Measurements from ENCODE around the gene HUS1.
A peak's percentile ranks its signal among the peaks of the same experiment; 100 is the strongest.
"Not testable (repeated sequence)": the region's sequence is repeated elsewhere in the genome, so short reads cannot be mapped to it uniquely, and the experiment has no call there.

The HUS1 gene

DNA sequence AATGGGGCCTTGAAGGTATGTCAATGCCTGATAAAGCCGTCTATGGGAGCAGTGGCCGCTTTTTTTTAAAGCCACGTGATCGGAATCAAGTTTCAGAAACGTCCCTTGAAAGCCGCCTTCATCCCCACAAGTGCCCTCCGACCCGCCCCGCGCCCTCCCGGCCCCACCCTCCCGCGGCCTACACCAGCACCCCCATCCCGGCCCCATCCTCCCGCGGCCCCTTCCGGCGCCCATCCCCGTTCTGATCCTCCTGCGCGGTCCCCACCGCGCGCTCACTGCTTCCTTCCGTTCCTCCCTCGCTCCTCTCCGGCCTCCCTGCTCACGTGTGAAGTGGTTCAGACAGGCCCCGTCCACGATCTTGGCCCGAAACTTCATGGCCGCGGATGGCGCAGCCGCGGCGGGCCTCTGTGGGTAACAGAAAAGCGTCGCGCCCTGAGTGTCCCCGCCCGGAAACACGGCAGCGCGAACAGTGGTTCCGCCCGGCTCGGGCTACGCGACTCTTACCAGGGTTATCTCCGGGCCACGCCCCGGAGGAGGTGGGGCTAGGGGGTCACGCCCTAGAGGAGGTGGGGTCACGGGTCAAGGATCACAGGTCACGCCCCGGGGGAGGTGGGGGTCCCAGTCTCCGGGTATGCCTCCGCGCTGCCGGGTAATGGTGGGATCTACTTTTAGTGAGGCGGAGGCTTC, at the start of gene HUS1:
HUS1 (minus strand) TSS at position 471 of the 687 bp plus-strand sequence; CDS start at position 375, 96 bp downstream.
- DNase-seq (ENCODE audit: low spot score): peak; percentile 97

DNA sequence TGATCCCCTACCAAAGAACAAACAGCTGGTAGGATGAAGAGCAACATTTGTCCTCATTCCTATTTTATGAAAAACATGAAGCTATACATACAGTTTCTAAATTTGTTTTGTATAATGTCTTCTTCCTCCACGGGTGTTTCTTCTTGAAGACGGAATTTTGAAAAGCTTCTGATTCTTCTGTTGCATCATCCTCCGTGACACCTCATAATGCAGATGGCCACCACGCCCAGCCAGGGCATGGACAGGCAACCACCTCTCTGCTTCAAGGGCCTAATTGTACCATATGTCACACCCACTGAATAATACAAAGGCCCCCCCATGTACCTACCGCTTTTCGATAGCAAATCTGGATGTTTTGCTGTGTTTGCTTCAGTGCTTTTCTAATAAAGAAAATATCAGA, 49.5 kb upstream of the HUS1 start, which contains the start of gene SUN3:
SUN3 (minus strand) TSS at position 170 of the 400 bp plus-strand sequence; CDS start at position 1, 169 bp downstream.
- no peak for DNase-seq (ENCODE audit: low spot score)

DNA sequence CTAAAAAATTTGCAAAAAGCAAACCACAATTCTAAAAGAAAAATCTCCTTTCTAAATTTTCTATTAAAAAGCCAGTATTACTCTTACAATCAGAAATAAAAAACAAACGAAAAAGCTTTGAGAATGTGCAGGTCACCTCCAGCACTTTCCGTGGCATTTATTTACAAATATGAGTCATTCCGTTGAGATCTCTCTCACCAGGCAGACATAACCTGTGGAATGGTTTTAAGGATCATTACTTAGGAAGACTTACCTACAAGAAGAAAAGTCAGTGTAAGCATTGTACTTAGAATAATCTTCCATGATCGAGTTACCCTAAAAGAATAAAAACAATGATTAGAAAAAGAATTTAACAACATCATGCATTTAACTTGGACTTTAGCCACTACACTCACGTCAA, 46.2 kb upstream of the HUS1 start:
- no peak for DNase-seq (ENCODE audit: low spot score)

DNA sequence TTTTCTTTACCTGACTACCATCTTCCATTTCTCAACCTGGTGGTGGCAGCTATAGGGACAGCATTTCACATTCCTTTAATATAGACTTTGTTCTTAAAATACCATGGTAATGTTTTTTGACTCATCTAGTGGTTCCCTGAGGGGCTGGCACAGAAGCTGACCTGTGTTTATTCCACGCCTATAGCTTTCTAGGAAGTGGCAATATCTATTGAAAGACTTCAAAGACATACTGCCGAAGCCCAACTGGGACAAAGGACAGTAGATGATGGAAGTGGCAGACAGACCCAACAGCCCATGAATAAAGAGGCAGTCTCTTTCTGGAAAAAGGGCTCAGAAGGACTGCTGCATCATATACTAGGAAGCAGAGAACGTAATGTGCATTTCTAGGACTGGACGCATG, 38.3 kb upstream of the HUS1 start:
- DNase-seq (ENCODE audit: low spot score): no peak

DNA sequence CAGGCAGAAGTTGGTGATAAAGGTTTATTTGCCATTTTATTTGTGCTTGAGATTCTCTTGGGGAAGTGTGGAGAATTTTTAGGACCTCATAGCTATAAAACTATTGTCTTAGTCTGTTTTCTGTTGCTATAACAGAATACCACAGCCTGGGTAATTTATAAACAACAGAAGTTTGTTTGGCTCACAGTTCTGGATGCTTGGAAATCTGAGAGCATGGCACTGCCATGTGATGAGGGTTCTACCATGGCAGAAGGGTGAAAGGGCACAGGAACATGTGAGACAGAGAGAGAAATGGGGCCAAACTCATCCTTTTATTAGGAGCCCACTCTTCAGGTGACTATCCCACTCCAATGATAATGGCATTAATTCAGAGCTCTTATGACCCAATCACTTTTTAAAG, 37.2 kb upstream of the HUS1 start:
- DNase-seq (ENCODE audit: low spot score): no peak

DNA sequence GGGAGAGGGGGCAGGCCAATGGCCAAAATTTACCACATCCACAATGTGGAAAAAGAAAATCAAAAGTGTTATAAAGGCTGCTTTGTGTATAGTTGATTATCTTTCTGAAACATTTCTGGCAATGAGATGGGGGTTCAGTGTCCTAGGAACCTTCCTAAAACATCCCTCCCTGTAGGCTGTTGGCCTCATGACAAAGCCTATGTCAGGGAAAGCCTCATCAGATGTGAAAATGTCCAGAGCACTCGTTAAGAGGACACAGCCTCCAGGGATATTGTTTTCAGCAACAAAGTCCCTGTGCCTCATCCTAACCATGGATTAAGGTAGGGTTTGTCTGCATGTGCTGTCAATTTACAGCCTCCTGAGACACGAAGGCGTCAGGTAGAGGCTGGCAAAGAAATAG, 32.5 kb upstream of the HUS1 start:
- DNase-seq (ENCODE audit: low spot score): no peak

DNA sequence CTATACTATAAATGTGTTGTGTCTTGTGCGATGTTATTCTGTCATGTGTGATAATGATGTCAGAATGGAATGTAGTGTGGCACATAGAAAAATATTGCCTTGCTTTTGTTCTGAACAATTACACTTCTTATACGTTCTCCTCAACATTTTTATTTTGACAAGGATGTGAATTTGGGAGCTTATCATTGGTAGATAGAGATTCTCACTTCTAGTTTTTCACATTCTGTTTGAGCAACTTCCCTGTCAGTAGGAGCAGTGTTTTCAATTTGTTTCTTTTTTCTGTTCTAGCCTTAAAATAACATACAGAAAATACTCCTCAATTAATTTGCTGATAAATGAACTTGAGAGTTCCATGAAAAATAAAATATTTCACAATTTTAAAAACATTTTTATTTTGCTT, 31.9 kb upstream of the HUS1 start:
- DNase-seq (ENCODE audit: low spot score): no peak

DNA sequence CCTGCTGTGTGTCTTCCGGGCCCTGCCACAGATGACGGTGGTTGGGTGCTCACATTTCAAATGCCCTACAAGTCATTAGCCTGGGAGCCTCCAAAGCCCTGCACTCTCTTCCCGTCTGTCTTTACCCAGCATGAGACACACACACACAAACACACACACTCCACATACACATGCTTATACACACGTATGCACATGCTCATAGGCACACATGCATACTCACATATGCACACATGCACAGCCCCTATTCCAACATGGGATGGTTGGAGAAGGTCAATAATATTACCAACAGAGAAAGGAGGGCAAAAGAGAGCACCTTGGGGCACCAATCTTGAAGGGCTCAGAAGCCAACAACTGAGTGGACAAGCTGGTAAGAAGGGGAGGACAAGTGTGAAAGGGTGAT, 30.5 kb upstream of the HUS1 start:
- DNase-seq (ENCODE audit: low spot score): no peak

DNA sequence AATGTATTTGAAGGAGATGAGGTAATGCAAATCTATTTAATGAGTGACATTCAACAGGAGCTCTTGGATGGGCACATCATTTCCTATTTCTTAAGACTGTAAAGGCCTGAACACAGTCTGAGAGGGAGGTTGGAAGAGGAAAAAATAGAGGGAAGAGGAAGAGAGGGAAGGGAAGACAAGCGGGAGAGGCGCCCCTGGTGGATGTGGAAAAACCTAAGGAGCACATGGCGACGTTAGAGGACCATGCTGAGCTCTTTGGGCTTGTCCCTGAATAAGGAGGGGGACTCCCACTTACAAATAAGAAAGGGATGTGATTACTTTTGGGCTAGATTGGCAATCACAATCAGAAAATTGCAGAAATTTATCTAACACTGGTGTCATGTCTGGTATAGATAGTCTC, 29.8 kb upstream of the HUS1 start:
- no peak for DNase-seq (ENCODE audit: low spot score)

DNA sequence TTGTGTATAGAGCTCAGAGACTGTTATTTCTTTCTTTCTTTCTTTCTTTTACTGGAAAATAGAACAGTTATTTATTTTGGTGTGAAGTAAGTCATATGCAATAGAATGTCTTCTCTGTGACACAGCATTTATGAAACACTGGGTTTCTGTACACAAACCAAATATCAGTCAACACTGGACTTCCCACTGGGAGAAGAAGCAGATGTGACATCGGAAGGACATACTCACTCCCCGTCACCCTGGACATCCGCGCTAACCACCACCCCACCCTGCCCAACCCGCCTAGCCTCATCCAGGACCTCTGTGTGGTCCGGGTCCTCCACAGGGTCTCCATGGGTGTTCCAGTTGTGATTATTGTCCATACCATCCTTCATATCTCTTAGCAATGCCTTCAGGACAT, 27.5 kb upstream of the HUS1 start:
- DNase-seq (ENCODE audit: low spot score): no peak

DNA sequence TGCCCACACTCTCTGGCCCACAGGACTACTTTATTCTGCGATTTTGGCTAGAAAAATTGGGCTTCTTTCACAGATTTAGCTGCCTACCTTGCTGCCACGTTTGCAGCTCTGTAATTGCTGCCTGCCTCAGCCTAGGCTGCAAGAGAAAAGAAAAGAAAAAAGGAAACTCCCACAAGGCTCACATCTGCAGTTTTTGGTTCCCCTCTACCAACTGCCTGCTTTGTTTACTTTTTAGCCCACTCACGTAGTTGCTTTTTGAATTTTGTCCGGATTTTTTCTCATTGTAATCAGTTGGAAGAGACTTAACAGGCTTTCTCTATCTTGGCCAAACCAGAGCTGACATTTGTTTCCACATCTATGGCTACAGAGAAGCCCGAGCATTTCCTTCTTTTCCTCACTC, 25.2 kb upstream of the HUS1 start:
- DNase-seq (ENCODE audit: low spot score): no peak

DNA sequence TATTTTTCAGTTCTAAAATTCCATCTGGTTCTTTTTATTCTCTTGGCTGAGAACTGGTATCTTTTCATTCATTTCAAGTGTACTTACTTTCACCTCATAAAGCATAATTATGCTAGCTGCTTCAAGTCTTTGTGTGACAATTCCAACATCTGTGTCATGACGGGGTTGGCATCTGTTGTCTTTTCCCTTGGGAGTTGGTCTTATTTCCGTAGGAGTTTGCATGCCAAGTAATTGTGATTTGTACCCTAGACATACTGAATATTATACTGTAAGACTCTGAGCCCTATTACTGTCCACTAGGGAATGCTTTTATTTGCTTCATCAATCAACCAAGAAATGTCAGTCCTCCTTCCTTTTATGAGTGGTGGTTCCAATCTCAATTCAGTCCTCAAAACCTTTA, 24.6 kb upstream of the HUS1 start:
- DNase-seq (ENCODE audit: low spot score): no peak

DNA sequence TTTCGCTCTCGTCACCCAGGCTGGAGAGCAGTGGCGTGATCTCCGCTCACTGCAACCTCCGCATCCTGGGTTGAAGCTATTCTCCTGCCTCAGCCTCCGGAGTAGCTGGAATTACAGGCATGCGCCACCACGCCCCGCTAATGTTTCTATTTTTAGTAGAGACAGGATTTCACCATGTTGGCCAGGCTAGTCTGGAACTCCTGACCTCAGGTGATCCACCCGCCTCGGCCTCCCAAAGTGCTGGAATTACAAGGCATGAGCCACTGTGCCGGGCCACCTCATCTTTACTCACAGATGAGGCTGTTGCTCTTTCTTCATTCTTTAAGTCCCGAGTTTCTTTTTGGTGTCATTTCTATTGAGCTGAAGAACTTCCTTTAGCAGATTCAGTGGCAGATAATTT, 20.7 kb upstream of the HUS1 start:
- not testable (repeated sequence) for DNase-seq (ENCODE audit: low spot score)

DNA sequence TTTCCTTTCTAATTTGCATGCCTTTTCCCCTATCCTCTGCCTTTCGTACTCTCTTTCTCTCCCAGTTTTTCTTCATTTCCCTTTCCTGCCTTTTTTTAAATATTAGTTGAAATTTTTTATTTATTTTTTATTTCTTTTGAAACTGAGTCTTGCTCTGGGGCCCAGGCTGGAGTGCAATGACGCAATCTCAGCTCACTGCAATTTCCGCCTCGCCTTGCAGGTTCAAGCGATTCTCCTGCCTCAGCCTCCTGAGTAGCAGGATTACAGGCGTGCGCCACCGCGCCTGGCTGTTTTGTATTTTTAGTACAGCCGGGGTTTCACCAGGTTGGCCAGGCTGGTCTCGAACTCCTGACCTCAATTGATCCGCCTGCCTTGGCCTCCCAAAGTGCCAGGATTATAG, 20.0 kb upstream of the HUS1 start:
- no peak for DNase-seq (ENCODE audit: low spot score)

DNA sequence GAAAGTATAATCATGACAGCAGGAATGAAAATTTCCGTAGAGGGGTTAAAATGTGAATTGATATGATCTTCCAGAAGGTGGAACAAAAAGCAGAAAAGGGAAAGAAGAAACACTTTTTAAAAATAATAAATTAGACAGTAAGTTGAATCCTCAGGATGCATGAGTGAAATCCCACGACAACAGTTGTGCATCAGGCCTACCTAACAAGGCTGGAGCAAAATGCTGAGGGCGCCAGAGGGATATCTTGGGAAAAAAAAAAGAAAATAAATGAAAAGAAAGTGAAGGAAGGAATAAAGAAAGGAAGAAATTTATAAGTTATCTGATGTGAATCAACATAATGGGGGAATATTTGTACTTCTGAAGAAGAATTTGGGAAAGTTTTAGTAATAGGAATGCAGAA, 13.0 kb upstream of the HUS1 start:
- DNase-seq (ENCODE audit: low spot score): no peak

DNA sequence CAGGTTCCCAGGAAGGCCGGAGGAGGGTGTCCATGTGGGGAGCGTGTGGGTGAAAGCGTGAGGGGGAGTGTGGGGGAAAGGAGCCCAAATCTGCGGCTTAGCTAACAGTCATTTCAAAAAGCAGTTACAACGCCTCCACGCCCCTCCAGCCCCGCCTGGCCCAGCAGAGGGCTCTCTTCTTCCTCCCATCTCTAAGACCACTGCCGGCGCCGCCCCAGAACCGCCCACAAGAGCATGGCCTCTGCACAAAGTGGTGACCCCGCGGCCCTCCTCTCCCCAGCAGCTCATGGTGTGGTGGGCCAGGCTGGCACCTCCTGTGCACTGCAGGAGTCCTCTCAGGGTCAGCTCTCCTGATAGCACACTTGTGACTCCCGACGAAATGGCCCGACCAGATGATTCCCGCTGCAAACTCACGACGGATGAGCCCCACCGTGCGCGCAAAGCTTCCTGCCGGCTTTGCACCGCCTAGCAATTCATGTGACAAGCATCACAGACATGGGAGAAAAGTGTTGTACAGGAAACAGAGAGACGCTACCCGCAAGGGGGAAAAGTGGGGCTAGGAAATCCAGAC, 12.4 kb upstream of the HUS1 start:
- peak; percentile 90 for DNase-seq (ENCODE audit: low spot score)

DNA sequence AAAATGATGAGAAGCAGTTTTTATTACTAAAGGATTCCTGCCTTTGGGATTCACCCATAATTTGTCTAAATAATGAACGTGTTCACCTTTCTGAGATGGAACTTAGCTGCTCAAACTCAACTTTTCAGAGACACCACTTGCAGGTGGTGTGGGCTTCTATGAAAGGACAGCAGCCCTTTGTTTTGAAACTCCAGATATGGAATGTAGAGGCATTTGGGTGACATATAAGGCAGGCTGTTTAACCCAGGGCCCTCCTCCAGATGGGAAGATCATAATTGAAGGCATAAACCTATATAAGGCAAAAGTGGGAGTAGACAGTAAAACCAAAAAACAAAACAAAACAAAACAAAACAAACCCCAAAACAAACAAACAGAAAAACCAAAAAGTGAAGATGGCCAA, 11.9 kb upstream of the HUS1 start:
- DNase-seq (ENCODE audit: low spot score): no peak

DNA sequence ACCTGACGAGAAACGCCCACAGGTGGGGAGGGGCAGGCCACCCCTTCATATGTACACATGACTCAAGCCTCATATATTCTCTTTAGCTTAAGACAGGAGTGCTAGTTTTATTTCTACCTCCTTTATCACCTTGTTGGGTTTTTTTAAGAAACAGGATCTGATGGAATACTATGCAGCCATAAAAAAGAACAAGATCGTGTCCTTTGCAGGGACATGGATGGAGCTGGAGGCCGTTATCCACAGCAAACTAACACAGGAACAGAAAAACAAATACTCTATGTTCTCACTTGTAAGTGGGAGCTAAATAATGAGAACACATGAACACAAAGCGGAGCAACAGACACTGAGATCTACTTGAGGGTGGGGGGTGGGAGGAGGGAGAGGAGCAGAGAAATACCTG, 11.2 kb upstream of the HUS1 start:
- no peak for DNase-seq (ENCODE audit: low spot score)

DNA sequence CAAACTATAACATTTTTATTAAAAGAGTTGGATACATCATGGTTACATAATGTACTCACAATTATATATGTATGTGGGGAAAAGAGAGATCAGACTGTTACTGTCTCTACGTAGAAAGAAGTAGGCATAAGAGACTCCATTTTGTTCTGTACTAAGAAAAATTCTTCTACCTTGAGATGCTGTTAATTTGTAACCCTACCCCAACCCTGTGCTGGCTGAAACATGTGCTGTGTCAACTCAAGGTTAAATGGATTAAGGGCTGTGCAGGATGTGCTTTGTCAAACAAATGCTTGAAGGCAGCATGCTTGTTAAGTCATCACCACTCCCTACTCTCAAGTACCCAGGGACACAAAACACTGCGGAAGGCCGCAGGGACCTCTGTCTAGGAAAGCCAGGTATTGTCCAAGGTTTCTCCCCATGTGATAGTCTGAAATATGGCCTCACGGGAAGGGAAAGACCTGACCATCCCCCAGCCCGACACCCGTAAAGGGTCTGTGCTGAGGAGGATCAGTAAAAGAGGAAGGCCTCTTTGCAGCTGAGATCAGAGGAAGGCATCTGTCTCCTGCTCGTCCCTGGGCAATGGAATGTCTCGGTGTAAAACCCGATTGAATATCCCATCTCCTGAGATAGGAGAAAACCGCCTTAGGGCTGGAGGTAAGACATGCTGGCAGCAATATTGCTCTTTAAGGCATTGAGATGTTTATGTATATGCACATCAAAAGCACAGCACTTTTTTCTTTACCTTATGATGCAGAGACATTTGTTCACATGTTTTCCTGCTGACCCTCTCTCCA, 10.4 kb upstream of the HUS1 start:
- not testable (repeated sequence) for DNase-seq (ENCODE audit: low spot score)

DNA sequence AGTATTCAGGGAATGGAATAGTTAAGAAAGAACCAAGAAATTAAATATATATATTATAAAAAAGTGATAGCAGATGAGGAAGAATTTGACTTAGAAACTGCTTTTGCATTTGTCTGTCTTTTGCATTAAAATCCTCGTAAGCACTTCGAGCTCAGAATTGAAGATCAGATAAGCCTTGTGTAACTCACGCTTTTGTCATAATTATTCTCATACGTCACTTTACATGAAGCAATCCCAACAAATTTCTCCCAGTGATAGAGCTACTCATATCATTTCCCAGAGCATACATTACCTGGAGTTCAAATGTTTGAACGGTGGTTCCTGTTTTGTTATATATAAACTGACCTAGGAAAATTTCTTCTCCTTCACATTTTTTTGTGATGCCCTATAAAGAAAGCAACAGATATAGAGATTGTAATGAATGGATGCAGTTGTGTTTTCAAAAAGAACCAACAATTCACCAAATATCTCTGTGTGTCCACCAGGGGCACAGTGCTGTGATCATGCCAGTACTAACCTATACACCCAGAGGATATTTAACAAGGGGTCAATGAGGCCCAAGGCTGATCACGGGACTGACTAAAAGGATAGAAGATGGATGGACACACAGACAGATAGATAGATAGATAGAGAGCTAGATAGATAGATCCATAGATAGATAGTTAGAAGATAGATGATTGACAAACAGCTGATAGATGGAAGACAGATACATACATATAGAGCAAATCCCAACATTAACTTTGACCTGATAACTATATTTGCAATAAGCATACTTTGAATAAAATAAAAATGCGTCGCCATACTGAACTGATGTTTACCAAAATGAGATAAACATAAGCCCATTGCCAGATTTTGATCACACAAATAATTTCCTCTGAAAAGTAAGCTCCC, 9.3 kb upstream of the HUS1 start:
- no peak for DNase-seq (ENCODE audit: low spot score)

DNA sequence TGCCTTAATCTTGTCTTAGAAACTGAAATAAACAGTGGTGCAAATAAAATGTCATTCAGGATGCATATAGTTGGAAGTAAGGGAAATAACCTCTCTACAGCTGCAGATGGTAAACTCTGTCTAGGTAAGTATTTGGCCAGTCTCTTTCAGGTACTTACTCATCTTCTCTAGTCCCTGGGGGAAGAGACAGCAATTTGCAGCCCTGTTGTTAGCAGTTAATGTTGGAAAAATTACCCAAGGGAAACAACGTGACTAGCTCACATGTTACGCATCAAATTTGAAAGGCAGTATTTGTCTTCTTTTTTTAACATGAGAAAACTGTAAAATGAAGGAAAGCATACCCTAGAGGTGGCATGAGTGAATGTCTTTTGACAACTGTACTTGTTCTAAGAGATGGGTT, 3.2 kb upstream of the HUS1 start:
- no peak for DNase-seq (ENCODE audit: low spot score)

DNA sequence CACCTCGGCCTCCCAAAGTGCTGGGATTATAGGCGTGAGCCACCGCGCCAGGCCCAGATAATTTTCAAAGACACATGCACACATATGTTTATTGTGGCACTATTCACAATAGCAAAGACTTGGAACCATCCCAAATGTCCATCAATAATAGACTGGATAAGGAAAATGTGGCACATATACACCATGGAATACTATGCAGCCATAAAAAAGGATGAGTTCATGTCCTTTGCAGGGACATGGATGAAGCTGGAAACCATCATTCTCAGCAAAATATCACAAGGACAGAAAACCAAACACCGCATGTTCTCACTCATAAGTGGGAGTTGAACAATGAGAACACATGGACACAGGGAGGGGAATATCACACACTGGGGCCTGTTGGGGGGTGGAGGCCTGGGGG, 1.2 kb upstream of the HUS1 start:
- DNase-seq (ENCODE audit: low spot score): not testable (repeated sequence)

Data from CD4-positive, alpha-beta T cell treated with Interleukin-2 at 100 ng/mL for 4 hours (primary cell).